HEK293 (cell line): ENCODE data around the gene OMA1.

Experiments
- RBAK ChIP-seq: fragments of 450-650 bp; formaldehyde crosslinking; IDR thresholded peaks from 2 replicates; pipeline ENCODE4 v1.5.1; 2016; ENCODE audit warnings: missing biosample characterization, missing genetic modification characterization
- SETDB1 ChIP-seq: IDR thresholded peaks from one replicate; pipeline ENCODE4 v1.6.1; 2017; ENCODE audit warnings: mild to moderate bottlenecking, low read length, moderate library complexity, mixed read lengths; ENCODE audit not compliant: insufficient read length
- ZBTB11 ChIP-seq: fragments of 450-650 bp; formaldehyde crosslinking; conservative IDR thresholded peaks from 2 replicates; pipeline ENCODE4 v1.5.1; 2016; ENCODE audit warnings: low read depth, missing biosample characterization, missing genetic modification characterization
- ZNF10 ChIP-seq: fragments of 450-650 bp; formaldehyde crosslinking; IDR thresholded peaks from 2 replicates; pipeline ENCODE4 v1.5.1; 2017; ENCODE audit warnings: missing biosample characterization, missing genetic modification characterization
- ZNF133 ChIP-seq: fragments of 450-650 bp; formaldehyde crosslinking; IDR thresholded peaks from 2 replicates; pipeline ENCODE4 v1.5.1; 2016; ENCODE audit warnings: missing biosample characterization, missing genetic modification characterization
- ZNF239 ChIP-seq: fragments of 450-650 bp; formaldehyde crosslinking; IDR thresholded peaks from 2 replicates; pipeline ENCODE4 v1.5.1; 2016; ENCODE audit warnings: missing biosample characterization, missing genetic modification characterization
- ZNF830 ChIP-seq: fragments of 450-650 bp; IDR thresholded peaks from 2 replicates; pipeline ENCODE4 v1.5.0; 2018; ENCODE audit warnings: missing biosample characterization, missing genetic modification characterization, low read depth, mild to moderate bottlenecking, moderate library complexity
- ZSCAN30 ChIP-seq: fragments of 450-650 bp; IDR thresholded peaks from 2 replicates; pipeline ENCODE4 v1.5.1; 2018; ENCODE audit warnings: missing biosample characterization, mild to moderate bottlenecking, missing genetic modification characterization, moderate library complexity
- TF ChIP-seq, protein P1 (sequence below): fragments of 450-650 bp; formaldehyde crosslinking; IDR thresholded peaks from 2 replicates; pipeline ENCODE4; 2016; ENCODE audit warnings: missing biosample characterization, missing genetic modification characterization

DNA sequence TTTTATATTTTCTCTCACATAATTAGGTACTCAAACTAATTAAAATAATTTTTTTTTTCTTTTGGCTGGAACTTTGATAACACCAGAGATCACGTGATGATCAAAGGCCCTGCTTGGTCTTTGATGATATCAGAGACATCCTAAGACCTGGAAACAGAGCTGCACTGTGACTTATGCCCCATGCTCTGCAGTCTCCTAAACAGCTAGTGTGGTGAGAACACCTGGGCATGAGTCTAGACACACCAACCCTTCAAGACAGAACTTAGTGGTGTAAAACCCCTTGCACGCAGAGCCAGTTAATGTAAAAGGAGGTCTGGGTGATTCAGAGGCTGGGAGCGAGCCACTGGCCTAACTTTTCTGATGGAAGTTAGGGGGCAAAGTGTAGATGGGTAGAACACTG is 70.3 kb downstream of the OMA1 start:
- TF ChIP-seq ZNF133 (no peak), RBAK (tag by site-specific recombination) (no peak), ZBTB11 (tag by site-specific recombination) (no peak), ZNF239 (tag by site-specific recombination) (no peak), SETDB1 (no peak), ZNF830 (tag by site-specific recombination) (no peak), ZNF10 (tag by site-specific recombination) (no peak), ZSCAN30 (tag by site-specific recombination) (no peak)
- TF ChIP-seq, protein P1, sequence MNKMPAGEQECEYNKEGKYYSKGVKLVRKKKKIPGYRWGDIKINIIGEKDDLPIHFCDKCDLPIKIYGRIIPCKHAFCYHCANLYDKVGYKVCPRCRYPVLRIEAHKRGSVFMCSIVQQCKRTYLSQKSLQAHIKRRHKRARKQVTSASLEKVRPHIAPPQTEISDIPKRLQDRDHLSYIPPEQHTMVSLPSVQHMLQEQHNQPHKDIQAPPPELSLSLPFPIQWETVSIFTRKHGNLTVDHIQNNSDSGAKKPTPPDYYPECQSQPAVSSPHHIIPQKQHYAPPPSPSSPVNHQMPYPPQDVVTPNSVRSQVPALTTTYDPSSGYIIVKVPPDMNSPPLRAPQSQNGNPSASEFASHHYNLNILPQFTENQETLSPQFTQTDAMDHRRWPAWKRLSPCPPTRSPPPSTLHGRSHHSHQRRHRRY (tag by site-specific recombination) = no peak
